Hematopoietic multipotent progenitor cell treated with erythropoietin and hydrocortisone succinate and interleukin-3 and kit ligand, for 6 days (in vitro differentiated cells): Measurements from ENCODE around the gene ECI1.
"Not testable (repeated sequence)": the region's sequence is repeated elsewhere in the genome, so short reads cannot be mapped to it uniquely, and the experiment has no call there.

ENCODE experiments used
- DNase-seq: peaks from one replicate; pipeline ENCODE4 v3.0.0-alpha.2; 2015

ECI1 gene

GRCh38 chr16:2278956-2279800 lies 27.8 kb upstream of the ECI1 start:
- no peak for DNase-seq

GRCh38 chr16:2278272-2278608 lies 26.9 kb upstream of the ECI1 start:
- DNase-seq, result no peak

DNA sequence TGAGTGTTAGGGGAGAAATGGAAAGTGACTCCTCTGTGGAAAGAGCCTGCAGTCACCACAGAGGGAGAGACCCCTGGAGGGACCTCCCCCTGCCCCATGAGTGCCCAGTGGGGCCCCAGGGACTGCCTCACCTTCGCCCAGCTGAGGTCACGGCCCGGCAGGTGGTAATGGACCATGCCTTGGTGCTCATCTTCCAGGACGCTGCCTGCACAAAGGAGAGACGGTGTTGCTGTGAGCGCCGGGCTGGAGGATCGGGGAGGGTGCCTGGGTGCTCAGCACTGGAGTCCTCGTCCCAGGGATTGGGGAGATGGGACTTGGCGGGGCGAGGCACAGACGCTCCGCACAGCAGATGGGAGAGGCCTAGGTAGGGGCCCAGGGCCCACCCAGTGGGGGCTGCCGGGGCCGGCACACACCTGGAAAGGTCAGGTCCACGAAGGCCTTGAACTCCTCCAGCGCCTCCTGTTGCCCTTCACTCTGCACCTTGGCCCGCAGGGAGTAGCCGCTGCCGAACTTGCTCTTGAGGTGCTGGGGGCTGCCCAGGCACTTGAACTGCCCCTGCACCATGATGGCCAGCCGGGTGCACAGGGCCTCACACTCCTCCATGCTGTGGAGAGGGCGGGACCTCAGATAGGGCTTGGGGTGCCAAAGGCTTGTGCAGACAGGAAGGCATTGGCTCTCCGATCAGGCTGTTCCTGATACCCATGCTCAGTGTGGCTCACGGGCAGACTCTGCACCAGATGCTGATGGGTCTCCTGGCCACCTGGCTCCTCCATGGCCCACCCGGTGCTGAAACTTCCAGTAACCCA lies 26.3 kb upstream of the ECI1 start:
- no peak for DNase-seq

GRCh38 chr16:2276368-2277195 lies 25.2 kb upstream of the ECI1 start:
- DNase-seq, result no peak

- DNase-seq, result no peak
Measured at GRCh38 chr16:2275476-2276367, 24.3 kb upstream of the ECI1 start.

GRCh38 chr16:2273931-2274330 lies 22.5 kb upstream of the ECI1 start:
- no peak for DNase-seq

GRCh38 chr16:2273484-2273883 lies 22.1 kb upstream of the ECI1 start:
- DNase-seq, result no peak

- DNase-seq, result no peak
Measured at GRCh38 chr16:2271848-2272461, 20.6 kb upstream of the ECI1 start.

- no peak for DNase-seq
Measured at GRCh38 chr16:2270588-2271470, 19.4 kb upstream of the ECI1 start.

- no peak for DNase-seq
Measured at GRCh38 chr16:2270070-2270462, 18.7 kb upstream of the ECI1 start.

DNA sequence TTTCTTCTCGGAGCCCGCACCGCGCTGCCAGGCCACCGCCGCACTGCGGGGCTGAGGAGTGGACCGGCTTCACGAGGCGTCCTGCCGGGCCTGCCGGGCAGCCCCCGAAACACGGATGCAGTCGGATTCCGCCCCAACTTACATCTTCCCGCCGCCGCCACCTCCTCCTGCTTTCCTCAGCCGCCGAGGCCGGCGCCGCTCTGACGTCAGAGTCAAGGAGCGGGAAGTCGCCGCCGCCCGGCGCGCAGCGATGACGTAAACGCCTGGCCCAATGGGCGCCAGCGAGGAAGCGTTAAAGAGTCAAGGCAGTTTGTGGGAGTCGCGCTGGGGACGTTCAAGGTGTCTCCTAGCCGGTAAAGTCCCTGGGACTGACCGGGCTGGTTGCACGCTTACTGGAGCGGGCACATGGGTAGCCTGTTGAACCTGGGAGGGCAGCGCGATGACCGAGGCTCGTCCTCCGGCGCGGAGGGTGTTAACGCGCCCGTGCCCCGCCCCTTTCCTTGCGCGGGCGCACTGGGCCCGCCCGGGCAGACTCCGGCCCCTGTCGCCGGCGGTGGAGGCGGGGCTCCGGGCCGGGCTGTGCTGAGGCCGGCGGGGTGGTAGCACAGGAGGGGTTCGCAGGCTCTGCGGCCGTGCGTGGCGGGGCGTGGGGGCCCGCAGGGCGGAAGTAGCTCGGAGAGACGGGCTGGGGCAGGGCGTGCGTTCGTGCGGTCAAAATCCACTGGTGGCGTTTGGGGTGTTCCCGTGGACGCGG lies 16.7 kb upstream of the ECI1 start, which contains the start of gene RNPS1:
TSS of gene RNPS1 (minus strand) at position 214 of the 754 bp plus-strand sequence. CDS start 3,483 bp downstream, outside the sequence.
- DNase-seq, result peak; percentile 95

GRCh38 chr16:2267505-2267912 lies 16.1 kb upstream of the ECI1 start:
- DNase-seq, result not testable (repeated sequence)

DNA sequence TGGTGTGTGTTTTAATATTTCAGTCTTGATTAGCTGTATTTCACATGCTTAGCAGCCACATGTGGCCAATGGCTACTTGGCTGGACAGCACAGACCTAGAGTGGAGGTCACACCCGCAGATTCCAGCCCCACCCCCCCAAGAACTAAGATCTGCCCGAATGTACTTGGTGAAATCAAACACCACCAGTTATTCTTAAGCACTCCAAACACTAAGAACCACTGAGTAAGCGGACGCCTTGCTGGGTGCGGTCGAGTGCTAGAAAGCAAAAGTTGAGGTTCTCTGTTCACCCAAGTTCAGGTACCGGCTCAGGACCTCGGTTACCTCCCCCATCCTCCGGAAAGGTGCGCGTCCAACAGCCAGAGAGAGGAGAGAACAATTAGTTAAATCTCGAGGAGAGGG lies 15.5 kb upstream of the ECI1 start:
- DNase-seq, result peak; percentile 41

GRCh38 chr16:2263026-2263425 lies 11.6 kb upstream of the ECI1 start:
- DNase-seq, result not testable (repeated sequence)

- DNase-seq, result no peak
Measured at GRCh38 chr16:2260250-2260649, 8.9 kb upstream of the ECI1 start.

- not testable (repeated sequence) for DNase-seq
Measured at GRCh38 chr16:2258530-2258929, 7.1 kb upstream of the ECI1 start.

DNA sequence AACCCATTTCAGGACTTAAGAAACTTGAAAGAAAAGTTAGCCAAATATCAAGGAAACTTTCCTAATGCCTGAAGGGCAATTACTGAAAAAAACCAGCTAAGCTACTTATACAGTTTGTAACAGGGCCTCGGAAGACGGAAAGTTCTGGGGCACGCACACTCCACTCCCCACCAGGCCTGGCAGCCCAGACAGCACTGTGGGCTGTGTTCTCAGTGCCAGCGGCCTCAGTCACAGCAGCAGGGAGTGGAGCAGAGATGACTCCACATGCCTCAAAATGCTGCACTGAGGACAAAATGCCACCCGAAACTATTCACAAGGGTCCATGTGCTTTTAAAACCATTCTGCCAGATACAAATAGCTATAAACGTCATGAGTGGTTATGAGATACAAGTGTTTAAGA lies 6.3 kb upstream of the ECI1 start:
- no peak for DNase-seq

- DNase-seq, result no peak
Measured at GRCh38 chr16:2256531-2257140, 5.2 kb upstream of the ECI1 start.

DNA sequence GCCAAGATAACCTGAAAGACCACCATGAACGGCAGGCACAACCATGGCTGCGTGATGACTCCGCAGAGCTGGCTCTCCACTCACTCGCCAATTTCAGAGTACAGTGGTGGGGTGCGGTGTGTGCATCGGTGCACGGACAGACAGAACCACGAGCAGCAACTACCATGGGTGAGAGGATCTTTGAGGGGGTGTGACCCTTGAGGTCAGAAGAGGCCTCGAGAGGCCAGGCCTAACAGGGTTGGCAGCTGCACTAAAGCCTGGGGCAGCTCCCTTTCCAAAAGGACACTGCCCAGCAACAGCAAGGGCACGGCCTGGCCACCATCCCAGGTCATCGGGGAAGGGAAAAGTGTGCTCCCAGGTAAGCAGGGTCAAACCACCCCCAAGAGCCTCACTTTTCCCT lies 1.9 kb upstream of the ECI1 start:
- no peak for DNase-seq

- DNase-seq, result no peak
Measured at GRCh38 chr16:2252806-2253148, 1.4 kb upstream of the ECI1 start.
